Psoas muscle (tissue), 8 donors: Measurements from ENCODE around the gene EPB41L4B. TPM values are rescaled to one million over a fixed set of nuclear protein-coding genes. Genes with fewer than 3 reads are reported as not detected.

Source experiments
- ATAC-seq, 4 donors: fragments of 200-7000 bp; cut with Tn5 transposase; one replicate each; pipeline ENCODE4 v1.9.1; 2020; ENCODE audit warnings: moderate library complexity in 3 of 4, mild to moderate bottlenecking in 2 of 4
- DNase-seq, 2 donors: peaks; one replicate each; pipeline ENCODE4 v3.0.0-alpha.2; 2020
- H3K27ac ChIP-seq: fragments of 200-600 bp; one replicate; pipeline ENCODE4 v1.8.0; 2022
- H3K27me3 ChIP-seq, 3 donors: fragments of 200-600 bp in 1 of 3; one replicate each; pipeline versions ENCODE4 v1.6.1 to v1.8.0; 2013 to 2022; ENCODE audit warnings: low read length in 2 of 3, mild to moderate bottlenecking in 2 of 3, moderate library complexity in 1 of 3; ENCODE audit not compliant: insufficient read depth in 3 of 3
- H3K36me3 ChIP-seq, 2 donors: fragments of 200-600 bp in 1 of 2; one replicate each; pipeline versions ENCODE4 v1.6.1 to v1.8.0; 2013 to 2022; ENCODE audit warnings: low read depth in 1 of 2, mild to moderate bottlenecking in 1 of 2, moderate library complexity in 1 of 2; ENCODE audit not compliant: insufficient read depth in 1 of 2
- H3K4me1 ChIP-seq: fragments of 200-600 bp; one replicate; pipeline ENCODE4 v1.8.0; 2022
- H3K4me3 ChIP-seq: fragments of 200-600 bp; one replicate; pipeline ENCODE4 v1.8.0; 2022; ENCODE audit warnings: mild to moderate bottlenecking
- H3K9me3 ChIP-seq: fragments of 200-600 bp; one replicate; pipeline ENCODE4 v1.8.0; 2022
- WGBS, 3 donors: extraction: QIAGEN DNeasy Blood & Tissue Kit; methylation state at CpG; one replicate each; pipeline versions ENCODE4 v1.1.6 to v1.1.7; 2013; 5-methylcytosine and 5-hydroxymethylcytosine counted together
- intact Hi-C, 2 donors: fragments of 100-400 bp; cut with DNase I; formaldehyde crosslinking; loops; one replicate each; pipeline versions ENCODE4 v1.11.0 to v1.14.2; 2022
- polyA plus RNA-seq, 3 donors: library from polyadenylated mRNA; stranded (reverse); fragments of 200-250 nt; gene quantifications; one replicate each; pipeline ENCODE4 v1.2.3, GENCODE V29; 2013
- total RNA-seq, 4 donors: library from RNA; stranded (reverse); fragmentation: NEBNext Ultra II Directional in 2 of 4; extraction: Animal tissue kit (Norgen Biotek cat#: 25700) in 2 of 4; gene quantifications; one replicate each; pipeline versions ENCODE4 v1.2.1 to v1.2.4, GENCODE V29; 2021 to 2023
- TF ChIP-seq, protein P1 (sequence below): fragments of 200-600 bp; IDR thresholded peaks from one replicate; pipeline ENCODE4 v1.8.0; 2022; ENCODE audit warnings: antibody characterized with exemption
- donor health status: healthy with polysubstance abuse.
- donor health status: DM: no; HTN: no; CAD: no; lungs with moderate emphysema.
- donor health status: Bipolar disorder and iron deficiency.
- donor health status: healthy.
- donor health status: DM: yes; HTN: yes; CAD: no.
- donor health status: DM: no; HTN: no; CAD: no.
- donor health status: DM: no; HTN: no; CAD: no.
- donor health status: DM: yes; HTN: yes; CAD: no.

EPB41L4B gene
- total and polyA plus RNA-seq, 7 donors: 0.33 to 4.6 (median 1.8) TPM

DNA sequence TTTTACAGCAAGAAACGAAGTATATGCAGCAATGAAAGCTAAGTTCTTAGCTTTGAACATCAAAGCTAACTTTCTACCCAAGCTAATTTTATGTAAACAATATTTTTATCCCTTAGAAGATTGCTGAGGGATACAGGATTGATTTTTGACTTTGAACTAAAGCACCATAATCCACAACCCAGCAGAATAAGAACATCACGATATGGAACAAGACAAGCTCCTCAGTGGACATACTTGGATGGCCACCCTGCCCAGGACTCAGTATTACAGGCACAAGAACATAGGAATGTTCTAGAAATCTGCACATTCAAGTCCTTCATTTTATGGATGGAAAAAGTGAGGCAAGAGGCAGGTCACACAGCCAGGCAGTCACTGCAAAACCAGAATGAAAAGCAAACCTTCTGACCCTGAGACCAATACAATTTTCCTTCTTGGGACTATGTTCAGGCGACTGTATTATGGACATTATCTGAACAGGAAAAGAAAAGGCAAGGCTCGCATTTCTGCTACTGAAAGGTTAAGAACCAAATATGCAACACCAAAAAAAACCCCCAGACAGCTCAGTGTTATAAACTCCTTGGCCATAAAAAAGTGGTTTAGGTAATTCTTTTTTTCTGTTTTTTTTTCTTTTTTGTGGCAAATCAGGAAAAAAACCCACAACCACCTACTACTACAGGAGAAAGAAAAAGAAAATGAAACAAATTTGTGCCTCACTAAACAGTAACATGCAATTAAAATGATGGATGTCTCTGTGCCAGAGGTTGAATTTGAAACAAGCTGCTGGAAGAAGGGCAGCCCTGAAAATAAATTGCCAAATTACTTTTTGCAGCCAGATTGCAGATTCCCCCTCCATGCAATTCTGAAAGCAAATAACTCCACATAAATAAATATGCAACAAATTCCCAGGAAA lies 25.4 kb downstream of the EPB41L4B start:
- TF ChIP-seq, protein P1, sequence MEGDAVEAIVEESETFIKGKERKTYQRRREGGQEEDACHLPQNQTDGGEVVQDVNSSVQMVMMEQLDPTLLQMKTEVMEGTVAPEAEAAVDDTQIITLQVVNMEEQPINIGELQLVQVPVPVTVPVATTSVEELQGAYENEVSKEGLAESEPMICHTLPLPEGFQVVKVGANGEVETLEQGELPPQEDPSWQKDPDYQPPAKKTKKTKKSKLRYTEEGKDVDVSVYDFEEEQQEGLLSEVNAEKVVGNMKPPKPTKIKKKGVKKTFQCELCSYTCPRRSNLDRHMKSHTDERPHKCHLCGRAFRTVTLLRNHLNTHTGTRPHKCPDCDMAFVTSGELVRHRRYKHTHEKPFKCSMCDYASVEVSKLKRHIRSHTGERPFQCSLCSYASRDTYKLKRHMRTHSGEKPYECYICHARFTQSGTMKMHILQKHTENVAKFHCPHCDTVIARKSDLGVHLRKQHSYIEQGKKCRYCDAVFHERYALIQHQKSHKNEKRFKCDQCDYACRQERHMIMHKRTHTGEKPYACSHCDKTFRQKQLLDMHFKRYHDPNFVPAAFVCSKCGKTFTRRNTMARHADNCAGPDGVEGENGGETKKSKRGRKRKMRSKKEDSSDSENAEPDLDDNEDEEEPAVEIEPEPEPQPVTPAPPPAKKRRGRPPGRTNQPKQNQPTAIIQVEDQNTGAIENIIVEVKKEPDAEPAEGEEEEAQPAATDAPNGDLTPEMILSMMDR: no peak
- ATAC-seq: no peak
- DNase-seq: no peak
- H3K4me1 ChIP-seq: no peaks in the 10 kb centered on the region
- no peaks in the 10 kb centered on the region for H3K9me3 ChIP-seq
- no peak overlapping the region for H3K4me3 ChIP-seq
- H3K27ac ChIP-seq: no peak overlapping the region
- peaks cover 0 to 2% (median 0%) of the 10 kb centered on the region in 3 donors for H3K27me3 ChIP-seq
- WGBS, 3 donors: 69 to 71% (median 70%) methylated on average over 4 of the region's 4 CpGs
- H3K36me3 ChIP-seq: no peaks in the 10 kb centered on the region
- intact Hi-C loops: no loop called here

DNA sequence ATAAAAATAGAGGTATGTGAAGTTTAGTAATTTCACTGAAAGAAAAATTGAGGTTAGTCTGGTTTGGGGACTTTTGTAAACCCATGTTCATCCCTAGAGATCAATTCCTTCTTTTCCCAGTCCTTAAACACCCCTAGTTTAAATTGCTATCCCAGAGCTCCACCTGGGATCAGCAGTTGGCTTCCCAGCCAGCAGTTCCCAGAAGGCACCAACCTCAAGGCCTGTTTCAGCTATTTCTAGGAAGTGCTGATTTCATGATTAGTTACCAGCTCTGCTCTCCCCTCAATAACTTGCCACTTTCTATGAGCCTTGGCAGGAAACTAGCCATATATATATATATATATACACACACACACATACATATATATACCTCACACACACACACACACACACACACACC lies 30.5 kb downstream of the EPB41L4B start:
- TF ChIP-seq, protein P1: no peak
- Histone ChIP-seq H3K4me1 (peaks cover 3% of the 10 kb centered on the region), H3K27ac (no peak overlapping the region), H3K36me3 (no peaks in the 10 kb centered on the region), H3K27me3 (no peaks in the 10 kb centered on the region), H3K9me3 (no peaks in the 10 kb centered on the region), H3K4me3 (no peak overlapping the region)
- ATAC-seq (no peak), DNase-seq (no peak)
- intact Hi-C loops: no loop called here

DNA sequence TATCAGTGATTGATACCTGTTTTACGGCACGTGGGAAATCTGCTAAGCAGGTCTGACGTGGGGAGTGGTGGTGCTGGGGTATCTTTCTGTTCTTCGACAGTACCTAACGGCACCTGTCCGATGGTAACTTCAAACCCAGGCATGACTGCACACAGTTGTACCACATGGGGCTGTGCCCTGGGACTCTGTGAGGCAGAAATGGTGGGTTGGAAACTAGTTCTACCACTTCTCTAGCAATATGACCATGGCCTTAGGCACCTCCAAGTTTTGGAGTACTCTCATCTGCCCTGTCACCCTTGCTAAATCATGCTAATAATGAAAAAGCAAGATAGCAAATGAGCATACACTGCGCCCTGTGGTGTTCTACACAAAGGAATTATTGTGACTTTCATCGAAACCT lies 30.9 kb downstream of the EPB41L4B start:
- intact Hi-C loops: no loop called here
- ATAC-seq (no peak), DNase-seq (no peak)
- TF ChIP-seq, protein P1: no peak
- Histone ChIP-seq H3K4me3 (no peak overlapping the region), H3K27me3 (no peaks in the 10 kb centered on the region), H3K9me3 (no peaks in the 10 kb centered on the region), H3K36me3 (no peaks in the 10 kb centered on the region), H3K27ac (no peak overlapping the region), H3K4me1 (peaks cover 3% of the 10 kb centered on the region)
- WGBS, 3 donors: 92 to 93% (median 93%) methylated on average over 8 of the region's 8 CpGs

DNA sequence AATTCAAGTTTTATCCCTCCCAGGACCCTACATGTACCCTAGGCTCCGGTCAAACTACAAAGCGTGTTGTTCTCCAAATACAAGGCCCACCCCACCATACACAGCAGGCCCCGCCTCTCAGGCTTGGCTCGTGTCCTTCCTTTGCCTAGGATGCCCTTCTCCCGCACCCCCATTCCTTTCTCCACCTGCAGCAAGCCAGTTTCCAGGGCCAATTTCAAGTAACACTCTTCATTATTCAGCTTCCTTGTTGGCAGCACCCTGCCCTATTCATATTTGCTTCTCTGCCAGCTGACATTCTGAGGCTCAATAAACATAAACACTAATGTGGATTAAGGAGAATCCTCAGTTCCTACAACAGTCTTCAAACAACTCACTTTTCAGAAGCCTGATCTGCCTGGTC lies 31.7 kb downstream of the EPB41L4B start:
- Histone ChIP-seq H3K9me3 (no peaks in the 10 kb centered on the region), H3K27me3 (no peaks in the 10 kb centered on the region), H3K4me3 (no peak overlapping the region), H3K36me3 (no peaks in the 10 kb centered on the region), H3K27ac (no peak overlapping the region), H3K4me1 (peaks cover 3% of the 10 kb centered on the region)
- ATAC-seq: no peak
- intact Hi-C loops: no loop called here
- no peak for DNase-seq
- WGBS, 3 donors: 58 to 69% (median 58%) methylated on average over 5 of the region's 5 CpGs
- TF ChIP-seq, protein P1: no peak

DNA sequence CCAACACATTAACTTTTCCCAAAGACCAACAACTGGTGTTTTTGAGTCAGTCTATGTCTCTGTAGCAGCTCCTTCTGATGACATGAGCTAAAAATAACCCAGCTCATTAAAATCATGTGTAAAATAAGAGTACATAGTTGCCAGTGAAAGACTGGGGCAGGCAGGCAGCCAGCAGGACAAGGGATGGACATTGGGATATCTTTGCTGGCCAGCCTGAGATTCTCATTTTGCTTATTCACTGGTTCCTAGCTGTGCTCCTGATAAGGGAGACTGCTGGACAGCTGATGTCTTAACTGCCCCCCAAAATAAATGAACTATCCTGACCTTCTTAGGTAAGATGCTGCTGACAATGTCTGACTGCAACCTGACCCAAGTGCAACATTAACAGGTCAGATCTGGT lies 33.9 kb downstream of the EPB41L4B start:
- intact Hi-C loops: no loop called here
- no peak overlapping the region for H3K4me3 ChIP-seq
- peak in 1 of 2 donors; percentile 59 for DNase-seq
- peak; percentile 28 to 83 (median 60) for ATAC-seq
- H3K27ac ChIP-seq: peak overlapping the region; percentile 21
- H3K27me3 ChIP-seq: no peaks in the 10 kb centered on the region
- no peaks in the 10 kb centered on the region for H3K36me3 ChIP-seq
- no peaks in the 10 kb centered on the region for H3K9me3 ChIP-seq
- peaks cover 3% of the 10 kb centered on the region for H3K4me1 ChIP-seq
- TF ChIP-seq, protein P1: no peak
